ENCODE measurements around the gene TOR1B. TPM values are rescaled to one million over a fixed set of nuclear protein-coding genes. Genes with fewer than 3 reads are reported as not detected.
A peak's percentile ranks its signal among the peaks of the same experiment; 100 is the strongest.
"Not testable (repeated sequence)": the region's sequence is repeated elsewhere in the genome, so short reads cannot be mapped to it uniquely, and the experiment has no call there.

Gene TOR1B
- total and polyA plus RNA-seq, 3 donors from 2014 or later: 29.4 to 54.7 (median 30.8) TPM

DNA sequence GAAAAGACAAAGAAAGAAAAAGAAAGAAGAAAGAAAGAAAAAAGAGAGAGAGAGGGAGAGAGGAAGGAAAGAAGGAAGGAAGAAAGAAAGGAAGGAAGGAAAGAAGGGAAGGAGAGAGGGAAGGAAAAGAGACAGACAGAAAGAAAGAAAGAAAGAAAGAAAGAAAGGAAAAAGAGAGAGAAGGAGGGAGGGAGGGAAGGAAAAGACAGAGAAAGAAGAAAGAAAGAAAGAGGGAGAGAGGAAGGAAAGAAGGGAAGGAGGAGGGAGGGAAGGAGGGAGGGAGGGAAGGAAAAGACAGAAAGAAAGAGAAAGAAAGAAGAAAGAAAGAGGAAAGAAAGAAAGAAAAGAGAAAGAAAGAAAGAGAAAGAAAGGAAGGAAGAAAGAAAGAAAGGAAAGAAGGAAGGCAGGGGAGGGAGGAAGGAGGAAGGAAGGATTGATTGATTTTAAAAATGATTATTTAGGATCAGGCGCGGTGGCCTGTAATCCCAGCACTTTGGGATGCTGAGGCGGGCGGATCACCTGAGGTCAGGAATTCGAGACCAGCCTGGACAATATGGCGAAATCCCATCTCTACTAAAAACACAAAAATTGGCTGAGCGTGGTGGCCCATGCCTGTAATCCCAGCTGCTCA is 23.3 kb upstream of the TOR1B start:
- H3K27me3 ChIP-seq: no peaks in the 10 kb centered on the region
- 91 to 95% methylated on average over 7 of the region's 7 CpGs for WGBS, 2 donors
- H3K4me3 ChIP-seq: no peak overlapping the region
- H3K36me3 ChIP-seq (ENCODE audit: low read depth, missing control alignments): no peaks in the 10 kb centered on the region
- DNase-seq: no peak
- intact Hi-C loops (cut with DNase I; ENCODE audit: low total_unique reads): loop anchor here (5.0 to 10.0 kb wide), 3 partner anchors 47 to 645 kb away; no protein-coding TSS in a partner anchor
- no peaks in the 10 kb centered on the region for H3K9me3 ChIP-seq
- TF ChIP-seq POLR2A (IDR thresholded peaks at IDR 0.05): no peak
- H3K4me1 ChIP-seq: peaks cover 6% of the 10 kb centered on the region
- H3K27ac ChIP-seq: no peak overlapping the region

DNA sequence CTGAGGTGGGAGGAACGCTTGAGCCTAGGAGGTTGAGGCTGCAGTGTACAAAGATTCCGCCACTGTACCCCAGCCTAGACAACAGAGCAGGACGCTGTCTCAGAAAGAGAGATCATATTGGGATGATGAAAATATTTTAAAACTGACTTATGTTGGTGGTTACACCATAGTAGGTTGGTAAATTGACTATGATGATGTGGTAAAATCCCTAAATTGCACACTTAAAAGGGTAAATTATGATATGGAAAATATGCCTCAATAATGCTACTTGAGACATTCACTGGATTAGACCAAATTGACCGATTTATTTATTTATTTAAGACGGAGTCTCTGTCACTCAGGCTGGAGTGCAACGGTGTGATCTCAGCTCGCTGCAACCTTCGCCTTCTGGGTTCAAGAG is 21.9 kb upstream of the TOR1B start:
- Histone ChIP-seq H3K9me3 (no peaks in the 10 kb centered on the region), H3K4me3 (no peak overlapping the region), H3K36me3 (ENCODE audit: low read depth, missing control alignments) (no peaks in the 10 kb centered on the region), H3K27me3 (no peaks in the 10 kb centered on the region), H3K4me1 (peaks cover 6% of the 10 kb centered on the region), H3K27ac (no peak overlapping the region)
- no peak for TF ChIP-seq POLR2A (IDR thresholded peaks at IDR 0.05)
- TF ChIP-seq, protein P1, sequence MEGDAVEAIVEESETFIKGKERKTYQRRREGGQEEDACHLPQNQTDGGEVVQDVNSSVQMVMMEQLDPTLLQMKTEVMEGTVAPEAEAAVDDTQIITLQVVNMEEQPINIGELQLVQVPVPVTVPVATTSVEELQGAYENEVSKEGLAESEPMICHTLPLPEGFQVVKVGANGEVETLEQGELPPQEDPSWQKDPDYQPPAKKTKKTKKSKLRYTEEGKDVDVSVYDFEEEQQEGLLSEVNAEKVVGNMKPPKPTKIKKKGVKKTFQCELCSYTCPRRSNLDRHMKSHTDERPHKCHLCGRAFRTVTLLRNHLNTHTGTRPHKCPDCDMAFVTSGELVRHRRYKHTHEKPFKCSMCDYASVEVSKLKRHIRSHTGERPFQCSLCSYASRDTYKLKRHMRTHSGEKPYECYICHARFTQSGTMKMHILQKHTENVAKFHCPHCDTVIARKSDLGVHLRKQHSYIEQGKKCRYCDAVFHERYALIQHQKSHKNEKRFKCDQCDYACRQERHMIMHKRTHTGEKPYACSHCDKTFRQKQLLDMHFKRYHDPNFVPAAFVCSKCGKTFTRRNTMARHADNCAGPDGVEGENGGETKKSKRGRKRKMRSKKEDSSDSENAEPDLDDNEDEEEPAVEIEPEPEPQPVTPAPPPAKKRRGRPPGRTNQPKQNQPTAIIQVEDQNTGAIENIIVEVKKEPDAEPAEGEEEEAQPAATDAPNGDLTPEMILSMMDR (IDR thresholded peaks at IDR 0.05): no peak
- DNase-seq: no peak
- WGBS, 2 donors: 89% methylated on average over 8 of the region's 8 CpGs
- intact Hi-C loops (cut with DNase I; ENCODE audit: low total_unique reads): loop anchor here (5.0 to 10.0 kb wide), 3 partner anchors 49 to 646 kb away; no protein-coding TSS in a partner anchor

DNA sequence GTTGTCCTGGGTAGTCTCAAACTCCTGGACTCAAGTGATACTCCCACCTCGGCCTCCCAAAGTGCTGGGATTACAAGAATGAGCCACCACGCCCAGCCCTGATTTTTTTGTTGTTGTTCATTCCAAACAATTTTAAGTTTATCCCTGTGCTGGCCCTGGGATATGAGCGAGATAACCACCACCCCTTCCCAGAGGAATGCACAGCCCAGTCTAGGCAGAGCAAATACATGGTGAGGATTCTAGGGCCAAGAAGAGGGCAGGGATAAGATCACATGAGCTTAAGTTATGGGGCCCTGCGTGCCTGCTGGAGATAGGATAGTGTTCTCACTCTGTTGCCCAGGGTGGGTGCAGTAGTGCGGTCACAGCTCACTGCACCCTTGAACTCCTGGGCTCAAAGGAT is 21.0 kb upstream of the TOR1B start:
- Histone ChIP-seq H3K36me3 (ENCODE audit: low read depth, missing control alignments) (no peaks in the 10 kb centered on the region), H3K27me3 (no peaks in the 10 kb centered on the region), H3K9me3 (no peaks in the 10 kb centered on the region), H3K4me3 (no peak overlapping the region), H3K4me1 (peaks cover 6% of the 10 kb centered on the region), H3K27ac (no peak overlapping the region)
- intact Hi-C loops (cut with DNase I; ENCODE audit: low total_unique reads): loop anchor here (5.0 to 10.0 kb wide), 3 partner anchors 50 to 647 kb away; no protein-coding TSS in a partner anchor
- no peak for DNase-seq
- WGBS, 2 donors: 70 to 81% methylated on average over 5 of the region's 5 CpGs
- TF ChIP-seq, protein P1 (IDR thresholded peaks at IDR 0.05): no peak
- TF ChIP-seq POLR2A (IDR thresholded peaks at IDR 0.05): no peak

DNA sequence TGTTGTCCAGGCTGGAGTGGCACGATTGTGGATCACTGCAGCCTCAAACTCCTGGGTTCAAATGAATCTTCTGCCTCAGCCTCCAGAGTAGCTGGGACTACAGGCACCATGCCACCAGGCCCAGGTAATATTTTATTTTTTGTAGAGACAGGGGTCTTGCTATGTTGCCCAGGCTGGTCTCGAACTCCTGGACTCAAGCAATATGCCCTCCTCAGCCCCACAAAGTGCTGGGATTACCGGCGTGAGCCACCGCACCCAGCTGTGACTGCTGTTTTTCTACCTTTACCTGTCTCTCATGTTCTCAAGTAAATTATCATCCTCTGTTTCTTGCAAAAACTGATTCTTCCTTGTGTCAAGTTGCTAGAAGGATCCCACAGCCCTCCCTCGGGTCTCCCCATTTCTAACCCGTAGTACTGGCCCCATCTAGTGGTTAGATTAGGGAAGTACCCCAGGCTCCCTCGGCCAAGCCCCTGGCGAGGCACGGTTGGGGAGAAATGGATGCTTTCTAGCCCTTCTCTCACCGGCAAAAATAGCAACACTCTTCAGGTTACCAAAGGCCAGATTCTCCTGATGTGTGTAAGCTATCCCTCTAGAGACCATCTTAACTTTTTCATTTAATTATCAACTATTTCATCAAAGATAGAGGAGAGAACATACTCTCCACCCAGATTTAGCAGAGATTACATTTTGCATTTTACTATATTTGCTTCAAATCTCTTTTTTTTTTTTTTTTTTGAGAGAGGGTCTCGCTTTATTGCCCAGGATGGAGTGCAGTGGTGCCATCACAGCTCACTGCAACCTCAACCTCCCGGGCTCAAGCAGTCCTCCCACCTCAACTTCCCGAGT is 19.2 kb upstream of the TOR1B start:
- no peaks in the 10 kb centered on the region for H3K4me1 ChIP-seq
- no peak overlapping the region for H3K27ac ChIP-seq
- intact Hi-C loops (cut with DNase I; ENCODE audit: low total_unique reads): loop anchor here (5.0 to 10.0 kb wide), 3 partner anchors 51 to 649 kb away; no protein-coding TSS in a partner anchor
- no peaks in the 10 kb centered on the region for H3K27me3 ChIP-seq
- TF ChIP-seq POLR2A (IDR thresholded peaks at IDR 0.05): no peak
- TF ChIP-seq, protein P1 (IDR thresholded peaks at IDR 0.05): peak; percentile 83 to 93 (median 92)
- H3K36me3 ChIP-seq (ENCODE audit: low read depth, missing control alignments): no peaks in the 10 kb centered on the region
- no peak overlapping the region for H3K4me3 ChIP-seq
- no peaks in the 10 kb centered on the region for H3K9me3 ChIP-seq
- WGBS, 2 donors: 37 to 42% methylated on average over 14 of the region's 14 CpGs
- peak; percentile 83 for DNase-seq

DNA sequence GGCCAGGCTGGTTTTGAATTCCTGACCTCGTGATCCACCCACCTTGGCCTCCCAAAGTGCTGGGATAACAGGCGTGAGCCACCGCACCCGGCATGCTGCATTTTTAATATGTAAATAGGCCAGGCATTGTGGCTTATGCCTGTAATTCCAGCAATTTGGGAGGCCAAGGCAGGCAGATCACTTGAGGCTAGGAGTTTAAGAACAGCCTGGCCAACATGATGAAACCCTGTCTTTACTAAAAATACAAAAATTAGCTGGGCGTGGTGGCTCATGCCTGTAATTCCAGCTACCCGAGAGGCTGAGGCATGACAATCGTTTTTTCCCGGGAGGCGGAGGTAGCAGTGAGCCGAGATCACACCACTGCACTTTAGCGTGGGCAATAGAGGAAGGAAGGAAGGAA is 18.0 kb upstream of the TOR1B start:
- not testable (repeated sequence) for H3K9me3 ChIP-seq; H3K4me3 ChIP-seq; H3K4me1 ChIP-seq; H3K27ac ChIP-seq; H3K36me3 ChIP-seq (ENCODE audit: low read depth, missing control alignments); DNase-seq; H3K27me3 ChIP-seq
- 81 to 83% methylated on average over 11 of the region's 11 CpGs for WGBS, 2 donors
- intact Hi-C loops (cut with DNase I; ENCODE audit: low total_unique reads): loop anchor here (5.0 to 10.0 kb wide), 3 partner anchors 53 to 650 kb away; no protein-coding TSS in a partner anchor
